HepG2 (cell line): ENCODE results near the gene SALL2. TPM values are rescaled to one million over a fixed set of nuclear protein-coding genes. Genes with fewer than 3 reads are reported as not detected.

ENCODE experiments used
- ARNT2 ChIP-seq: sonication (generic); formaldehyde crosslinking; IDR thresholded peaks from 2 replicates; pipeline ENCODE4 v1.8.0; 2022; ENCODE audit warnings: mild to moderate bottlenecking, low read depth, missing genetic modification reagents, moderate library complexity
- ARNTL ChIP-seq: sonication (generic); formaldehyde crosslinking; IDR thresholded peaks from 2 replicates; pipeline ENCODE4 v1.4.0; 2020; ENCODE audit warnings: mild to moderate bottlenecking, missing genetic modification reagents
- ELF3 ChIP-seq: IDR thresholded peaks from 2 replicates; pipeline ENCODE4 v1.6.1; 2016; ENCODE audit warnings: missing genetic modification reagents, missing compliant biosample characterization
- NFATC3 ChIP-seq: sonication (generic); formaldehyde crosslinking; IDR thresholded peaks from 2 replicates; pipeline ENCODE4 v1.5.1; 2020; ENCODE audit warnings: mild to moderate bottlenecking, missing genetic modification reagents
- NFIB ChIP-seq: sonication (generic); formaldehyde crosslinking; IDR thresholded peaks from 2 replicates; pipeline ENCODE4 v1.9.0; 2021; ENCODE audit warnings: missing genetic modification reagents, mild to moderate bottlenecking, borderline replicate concordance
- ONECUT2 ChIP-seq: sonication (generic); formaldehyde crosslinking; IDR thresholded peaks from 2 replicates; pipeline ENCODE4 v1.4.0; 2020; ENCODE audit warnings: missing genetic modification reagents
- PHF5A ChIP-seq: IDR thresholded peaks from one replicate; pipeline ENCODE4 v1.6.1; 2018; ENCODE audit warnings: low read depth, missing genetic modification reagents; ENCODE audit not compliant: unreplicated experiment
- RXRA ChIP-seq: sonication (generic); formaldehyde crosslinking; IDR thresholded peaks from 2 replicates; pipeline ENCODE4 v1.5.1; 2020; ENCODE audit warnings: missing genetic modification reagents
- SAFB2 ChIP-seq: sonication (generic); formaldehyde crosslinking; IDR thresholded peaks from 2 replicates; pipeline ENCODE4 v1.5.1; 2020; ENCODE audit warnings: missing genetic modification reagents, low read depth, mild to moderate bottlenecking, borderline replicate concordance
- ZNF558 ChIP-seq: sonication (generic); formaldehyde crosslinking; IDR thresholded peaks from 2 replicates; pipeline ENCODE4 v1.9.0; 2022; ENCODE audit warnings: mild to moderate bottlenecking, missing genetic modification reagents, borderline replicate concordance
- ZNF768 ChIP-seq: sonication (generic); formaldehyde crosslinking; IDR thresholded peaks from 2 replicates; pipeline ENCODE4 v1.4.0; 2020; ENCODE audit warnings: missing genetic modification reagents
- ZNF781 ChIP-seq: sonication (generic); formaldehyde crosslinking; IDR thresholded peaks from 2 replicates; pipeline ENCODE4 v1.5.1; 2020; ENCODE audit warnings: borderline replicate concordance, mild to moderate bottlenecking, missing genetic modification reagents; ENCODE audit errors: not compliant biosample characterization
- ZNF792 ChIP-seq: IDR thresholded peaks from 2 replicates; pipeline ENCODE4 v1.6.1; 2016
- ZNF816 ChIP-seq: sonication (generic); formaldehyde crosslinking; IDR thresholded peaks from 2 replicates; pipeline ENCODE4 v1.8.0; 2022; ENCODE audit warnings: missing genetic modification reagents, mild to moderate bottlenecking, borderline replicate concordance
- ZNF841 ChIP-seq: sonication (generic); formaldehyde crosslinking; IDR thresholded peaks from 2 replicates; pipeline ENCODE4 v1.8.1; 2023; ENCODE audit warnings: missing genetic modification reagents, borderline replicate concordance
- polyA plus RNA-seq, 8 experiments: library from polyadenylated mRNA; depleted of rRNA in 3 of 8; stranded (reverse) in 7 of 8; unstranded in 1 of 8; fragments of >200 nt; fragmentation: Illumina TruSeq in 4 of 8; extraction: Trizol in 4 of 8; gene quantifications; 2 replicates each; pipeline versions ENCODE4 v1.2.1 to v1.2.3, GENCODE V29; 2011 to 2016; ENCODE audit warnings: low read depth in 4 of 8, missing spikeins in 1 of 8, mixed read lengths in 1 of 8; ENCODE audit not compliant: insufficient read depth in 1 of 8
- total RNA-seq, 5 experiments: library from RNA; depleted of rRNA; stranded (reverse); fragments of >200 nt; fragmentation: Illumina TruSeq; extraction: Trizol; gene quantifications; 2 replicates each; pipeline ENCODE4 v1.2.3, GENCODE V29; 2016; ENCODE audit warnings: low read depth in 1 of 5
- TF ChIP-seq, protein P1 (sequence below): sonication (generic); formaldehyde crosslinking; IDR thresholded peaks from 2 replicates; pipeline ENCODE4 v1.5.1; 2020; ENCODE audit warnings: mild to moderate bottlenecking, missing genetic modification reagents, moderate library complexity
- TF ChIP-seq, protein P2 (sequence below): IDR thresholded peaks from 2 replicates; pipeline ENCODE4 v1.6.1; 2018; ENCODE audit warnings: missing genetic modification reagents, mild to moderate bottlenecking, missing compliant biosample characterization
- TF ChIP-seq, protein P3 (sequence below): sonication (generic); formaldehyde crosslinking; conservative IDR thresholded peaks from 2 replicates; pipeline ENCODE4 v1.8.0; 2022; ENCODE audit warnings: mild to moderate bottlenecking, moderate library complexity, missing genetic modification reagents
- TF ChIP-seq, protein P4 (sequence below): sonication (generic); formaldehyde crosslinking; IDR thresholded peaks from 2 replicates; pipeline ENCODE4 v1.5.1; 2020; ENCODE audit warnings: missing genetic modification reagents, mild to moderate bottlenecking, borderline replicate concordance
- TF ChIP-seq, protein P5 (sequence below): sonication (generic); formaldehyde crosslinking; IDR thresholded peaks from 2 replicates; pipeline ENCODE4 v1.4.0; 2020; ENCODE audit warnings: mild to moderate bottlenecking, missing genetic modification reagents
- TF ChIP-seq, protein P6 (sequence below): sonication (generic); formaldehyde crosslinking; IDR thresholded peaks from 2 replicates; pipeline ENCODE4 v1.4.0; 2020; ENCODE audit warnings: mild to moderate bottlenecking, missing genetic modification reagents

The SALL2 gene
- total and polyA plus RNA-seq, 2 of the 13 experiments (the other 11 are each of a cell fraction or from before 2014, with no cell fraction given), result 4.9 to 5.8 TPM

DNA sequence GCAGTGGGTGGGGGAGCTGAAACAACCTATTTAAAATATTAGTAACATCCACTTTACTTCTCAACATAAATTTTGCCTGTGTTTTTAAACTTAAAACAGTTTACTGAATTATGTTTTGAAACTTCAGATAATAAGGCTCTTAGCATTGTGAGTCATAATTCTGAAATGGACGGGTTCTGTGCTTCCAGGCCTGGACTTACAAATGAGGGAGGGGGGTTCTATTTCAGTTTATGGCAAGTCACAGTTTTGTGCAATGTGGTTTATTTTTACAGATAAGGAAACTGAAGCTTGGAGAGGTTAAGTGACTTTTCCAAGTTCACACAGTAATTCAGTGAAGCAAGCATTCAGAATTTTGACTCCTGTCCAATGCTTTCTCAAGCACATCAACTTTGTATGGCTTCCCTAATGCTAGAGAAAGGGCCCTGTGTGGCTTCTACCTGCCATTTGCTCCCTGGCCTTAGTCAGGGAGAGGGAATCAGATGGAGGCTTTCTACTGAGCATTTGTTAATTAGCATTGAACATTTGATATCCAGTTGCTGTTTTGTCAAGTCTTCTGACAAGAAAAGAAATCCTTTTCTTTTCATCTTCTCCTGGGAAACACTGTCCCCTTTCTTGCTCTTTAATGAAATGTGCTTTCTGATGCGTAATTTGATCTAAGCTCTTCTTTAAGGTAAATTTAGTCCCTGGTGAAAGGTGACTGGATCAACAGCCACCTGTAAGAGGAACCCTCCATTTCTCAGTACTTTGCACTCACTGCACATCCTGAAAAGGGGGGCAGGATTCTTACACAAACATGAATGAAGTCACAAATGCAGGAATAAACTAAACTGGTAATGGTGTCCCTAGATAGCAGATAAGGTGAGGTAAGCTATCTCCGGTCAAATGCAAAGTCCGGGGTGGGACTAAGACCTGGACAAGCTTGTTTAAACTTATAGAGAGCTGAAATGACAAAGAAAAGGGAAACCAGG lies 2.5 kb upstream of the SALL2 start (continued):
- TF ChIP-seq, protein P1, sequence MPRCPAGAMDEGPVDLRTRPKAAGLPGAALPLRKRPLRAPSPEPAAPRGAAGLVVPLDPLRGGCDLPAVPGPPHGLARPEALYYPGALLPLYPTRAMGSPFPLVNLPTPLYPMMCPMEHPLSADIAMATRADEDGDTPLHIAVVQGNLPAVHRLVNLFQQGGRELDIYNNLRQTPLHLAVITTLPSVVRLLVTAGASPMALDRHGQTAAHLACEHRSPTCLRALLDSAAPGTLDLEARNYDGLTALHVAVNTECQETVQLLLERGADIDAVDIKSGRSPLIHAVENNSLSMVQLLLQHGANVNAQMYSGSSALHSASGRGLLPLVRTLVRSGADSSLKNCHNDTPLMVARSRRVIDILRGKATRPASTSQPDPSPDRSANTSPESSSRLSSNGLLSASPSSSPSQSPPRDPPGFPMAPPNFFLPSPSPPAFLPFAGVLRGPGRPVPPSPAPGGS (CRISPR knock-in tag), result no peak
- 0 out of 2 replicates have a peak, but pooled peaks have one; percentile 30 for TF ChIP-seq ONECUT2 (CRISPR knock-in tag)
- TF ChIP-seq, protein P2, sequence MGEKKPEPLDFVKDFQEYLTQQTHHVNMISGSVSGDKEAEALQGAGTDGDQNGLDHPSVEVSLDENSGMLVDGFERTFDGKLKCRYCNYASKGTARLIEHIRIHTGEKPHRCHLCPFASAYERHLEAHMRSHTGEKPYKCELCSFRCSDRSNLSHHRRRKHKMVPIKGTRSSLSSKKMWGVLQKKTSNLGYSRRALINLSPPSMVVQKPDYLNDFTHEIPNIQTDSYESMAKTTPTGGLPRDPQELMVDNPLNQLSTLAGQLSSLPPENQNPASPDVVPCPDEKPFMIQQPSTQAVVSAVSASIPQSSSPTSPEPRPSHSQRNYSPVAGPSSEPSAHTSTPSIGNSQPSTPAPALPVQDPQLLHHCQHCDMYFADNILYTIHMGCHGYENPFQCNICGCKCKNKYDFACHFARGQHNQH (CRISPR knock-in tag), result 0 out of 2 replicates have a peak, but pooled peaks have one; percentile 60
- no peak for TF ChIP-seq ZNF558
- no peak for TF ChIP-seq ZNF841
- peak; percentile 95 for TF ChIP-seq PHF5A (CRISPR knock-in tag)
- TF ChIP-seq NFIB (CRISPR knock-in tag), result no peak
- no peak; the same call in 1 of the 2 replicates for TF ChIP-seq ZNF768 (CRISPR knock-in tag)
- TF ChIP-seq ELF3 (CRISPR knock-in tag), result peak; percentile 87; the same call in 1 of the 2 replicates
- peak; percentile 40; the same call in 1 of the 2 replicates for TF ChIP-seq RXRA (CRISPR knock-in tag)
- TF ChIP-seq, protein P3, sequence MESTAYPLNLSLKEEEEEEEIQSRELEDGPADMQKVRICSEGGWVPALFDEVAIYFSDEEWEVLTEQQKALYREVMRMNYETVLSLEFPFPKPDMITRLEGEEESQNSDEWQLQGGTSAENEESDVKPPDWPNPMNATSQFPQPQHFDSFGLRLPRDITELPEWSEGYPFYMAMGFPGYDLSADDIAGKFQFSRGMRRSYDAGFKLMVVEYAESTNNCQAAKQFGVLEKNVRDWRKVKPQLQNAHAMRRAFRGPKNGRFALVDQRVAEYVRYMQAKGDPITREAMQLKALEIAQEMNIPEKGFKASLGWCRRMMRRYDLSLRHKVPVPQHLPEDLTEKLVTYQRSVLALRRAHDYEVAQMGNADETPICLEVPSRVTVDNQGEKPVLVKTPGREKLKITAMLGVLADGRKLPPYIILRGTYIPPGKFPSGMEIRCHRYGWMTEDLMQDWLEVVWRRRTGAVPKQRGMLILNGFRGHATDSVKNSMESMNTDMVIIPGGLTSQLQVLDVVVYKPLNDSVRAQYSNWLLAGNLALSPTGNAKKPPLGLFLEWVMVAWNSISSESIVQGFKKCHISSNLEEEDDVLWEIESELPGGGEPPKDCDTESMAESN, result peak; percentile 35; the same call in 1 of the 2 replicates
- peak; percentile 70; the same call in 1 of the 2 replicates for TF ChIP-seq SAFB2
- TF ChIP-seq, protein P4, sequence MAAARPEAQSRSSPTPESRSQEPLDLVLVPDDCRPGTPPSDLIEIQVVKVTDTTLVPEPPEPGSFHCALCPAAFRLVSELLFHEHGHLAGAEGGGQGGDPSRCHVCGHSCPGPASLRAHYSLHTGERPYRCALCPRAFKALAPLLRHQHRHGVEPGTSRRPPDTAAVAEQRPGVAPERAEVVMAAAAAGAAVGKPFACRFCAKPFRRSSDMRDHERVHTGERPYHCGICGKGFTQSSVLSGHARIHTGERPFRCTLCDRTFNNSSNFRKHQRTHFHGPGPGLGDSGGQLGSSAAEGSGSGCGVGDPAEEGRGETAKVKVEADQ (CRISPR knock-in tag), result no peak
- TF ChIP-seq ZNF792 (CRISPR knock-in tag), result peak; percentile 91; the same call in 1 of the 2 replicates
- no peak for TF ChIP-seq ZNF781 (CRISPR knock-in tag)
- TF ChIP-seq, protein P5, sequence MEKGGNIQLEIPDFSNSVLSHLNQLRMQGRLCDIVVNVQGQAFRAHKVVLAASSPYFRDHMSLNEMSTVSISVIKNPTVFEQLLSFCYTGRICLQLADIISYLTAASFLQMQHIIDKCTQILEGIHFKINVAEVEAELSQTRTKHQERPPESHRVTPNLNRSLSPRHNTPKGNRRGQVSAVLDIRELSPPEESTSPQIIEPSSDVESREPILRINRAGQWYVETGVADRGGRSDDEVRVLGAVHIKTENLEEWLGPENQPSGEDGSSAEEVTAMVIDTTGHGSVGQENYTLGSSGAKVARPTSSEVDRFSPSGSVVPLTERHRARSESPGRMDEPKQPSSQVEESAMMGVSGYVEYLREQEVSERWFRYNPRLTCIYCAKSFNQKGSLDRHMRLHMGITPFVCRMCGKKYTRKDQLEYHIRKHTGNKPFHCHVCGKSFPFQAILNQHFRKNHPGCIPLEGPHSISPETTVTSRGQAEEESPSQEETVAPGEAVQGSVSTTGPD (CRISPR knock-in tag), result no peak
- no peak for TF ChIP-seq ARNTL
- no peak for TF ChIP-seq ZNF816 (CRISPR knock-in tag)
- no peak for TF ChIP-seq NFATC3
- no peak for TF ChIP-seq ARNT2
- TF ChIP-seq, protein P6, sequence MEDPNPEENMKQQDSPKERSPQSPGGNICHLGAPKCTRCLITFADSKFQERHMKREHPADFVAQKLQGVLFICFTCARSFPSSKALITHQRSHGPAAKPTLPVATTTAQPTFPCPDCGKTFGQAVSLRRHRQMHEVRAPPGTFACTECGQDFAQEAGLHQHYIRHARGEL (CRISPR knock-in tag), result no peak
